LNCAP (cell line): ENCODE results near the gene ASIC4.

Experiments
- CTCF ChIP-seq: fragments of 450-650 bp; IDR thresholded peaks from 2 replicates; pipeline ENCODE4 v1.5.1; 2017; ENCODE audit warnings: mild to moderate bottlenecking

ASIC4 gene

GRCh38 chr2:219470429-219470828 lies 43.9 kb upstream of the ASIC4 start:
- TF ChIP-seq CTCF: no peak

DNA sequence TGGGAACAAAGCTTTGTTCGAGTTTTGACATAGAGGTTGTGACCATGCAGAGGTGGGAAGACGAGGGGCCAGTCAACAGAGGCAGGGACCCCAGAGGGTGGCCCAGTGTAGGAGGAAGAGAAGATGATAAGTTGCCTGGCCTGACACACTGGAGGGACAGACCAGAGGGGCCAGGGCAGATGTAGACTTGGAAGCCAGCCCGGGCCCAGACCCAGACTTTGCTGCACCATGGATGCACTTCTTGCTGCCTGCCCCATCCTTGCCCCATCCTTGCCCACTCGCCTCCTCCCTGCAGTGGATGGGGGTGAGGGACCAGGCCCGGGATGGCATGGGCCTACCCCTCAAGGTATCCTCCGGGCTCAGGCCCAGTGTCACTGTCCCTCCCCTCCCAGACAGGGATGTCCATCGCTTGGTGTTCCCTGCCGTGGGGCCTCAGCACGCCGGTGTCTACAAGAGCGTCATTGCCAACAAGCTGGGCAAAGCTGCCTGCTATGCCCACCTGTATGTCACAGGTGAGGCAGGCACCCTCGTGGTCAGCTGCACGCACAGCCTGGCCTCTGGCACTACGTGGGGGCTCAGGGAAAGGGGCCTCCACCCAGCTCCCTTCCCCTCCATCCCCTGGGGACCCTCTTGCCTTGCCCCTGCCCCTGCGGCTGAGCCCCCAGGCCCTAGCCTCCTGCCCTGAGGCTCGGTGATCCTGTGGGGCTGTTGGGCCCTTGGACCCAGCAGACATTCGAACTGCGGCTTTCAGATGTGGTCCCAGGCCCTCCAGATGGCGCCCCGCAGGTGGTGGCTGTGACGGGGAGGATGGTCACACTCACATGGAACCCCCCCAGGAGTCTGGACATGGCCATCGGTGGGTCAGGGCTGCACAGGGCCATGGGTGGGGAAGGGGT lies 42.6 kb upstream of the ASIC4 start:
- TF ChIP-seq CTCF: no peak

DNA sequence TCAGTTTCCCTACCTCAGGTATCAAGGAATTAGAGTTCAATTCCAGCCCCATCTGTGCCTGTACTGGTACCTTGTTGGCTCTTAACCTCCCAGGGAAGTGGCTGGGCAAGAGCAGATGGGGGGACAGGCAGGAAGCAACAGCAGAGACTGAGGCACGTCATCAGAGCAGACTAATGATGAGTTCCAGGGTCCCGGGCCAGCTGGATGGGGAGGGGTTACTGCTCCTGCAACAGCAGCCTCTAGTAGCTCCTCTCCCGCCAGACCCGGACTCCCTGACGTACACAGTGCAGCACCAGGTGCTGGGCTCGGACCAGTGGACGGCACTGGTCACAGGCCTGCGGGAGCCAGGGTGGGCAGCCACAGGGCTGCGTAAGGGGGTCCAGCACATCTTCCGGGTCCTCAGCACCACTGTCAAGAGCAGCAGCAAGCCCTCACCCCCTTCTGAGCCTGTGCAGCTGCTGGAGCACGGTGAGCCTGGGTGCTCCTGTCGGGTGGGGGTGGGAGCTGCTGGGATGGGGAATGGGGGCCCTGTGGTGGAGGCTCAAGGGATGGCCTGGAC lies 41.6 kb upstream of the ASIC4 start:
- TF ChIP-seq CTCF: no peak

DNA sequence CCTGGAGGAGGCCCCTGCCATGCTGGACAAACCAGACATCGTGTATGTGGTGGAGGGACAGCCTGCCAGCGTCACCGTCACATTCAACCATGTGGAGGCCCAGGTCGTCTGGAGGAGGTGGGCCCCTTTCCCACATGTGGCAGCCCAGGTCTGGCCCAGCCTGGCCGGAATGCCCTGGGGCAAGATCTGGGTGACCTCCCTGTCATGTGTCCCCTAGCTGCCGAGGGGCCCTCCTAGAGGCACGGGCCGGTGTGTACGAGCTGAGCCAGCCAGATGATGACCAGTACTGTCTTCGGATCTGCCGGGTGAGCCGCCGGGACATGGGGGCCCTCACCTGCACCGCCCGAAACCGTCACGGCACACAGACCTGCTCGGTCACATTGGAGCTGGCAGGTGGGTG lies 40.8 kb upstream of the ASIC4 start:
- TF ChIP-seq CTCF: no peak

GRCh38 chr2:219474285-219475060 lies 39.8 kb upstream of the ASIC4 start:
- TF ChIP-seq CTCF: no peak

DNA sequence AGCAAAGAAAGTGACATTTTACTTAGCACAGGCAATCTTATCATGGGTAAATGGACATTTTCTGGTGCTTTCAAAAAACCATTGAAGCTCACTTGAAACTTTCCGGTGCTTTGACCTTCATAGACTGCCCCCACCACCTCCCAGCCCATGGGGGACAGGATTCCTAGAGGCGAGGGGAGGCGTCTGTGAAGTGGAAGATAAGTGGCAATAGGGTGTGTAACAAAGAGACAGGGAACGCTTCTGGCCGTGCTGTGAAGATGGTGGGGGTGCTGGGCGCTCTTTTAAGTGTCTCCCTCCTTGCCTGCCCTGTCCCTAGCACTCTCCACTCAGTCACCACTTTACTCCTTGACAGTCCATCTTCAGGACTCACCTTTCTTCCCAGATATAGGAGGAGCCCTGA lies 39.0 kb upstream of the ASIC4 start:
- TF ChIP-seq CTCF: no peak

GRCh38 chr2:219475697-219476651 lies 38.3 kb upstream of the ASIC4 start:
- TF ChIP-seq CTCF: peak; percentile 90
